Muscle layer of colon (tissue), 2 donors: Measurements from ENCODE around the gene NECTIN4.

ENCODE experiments used
- H3K27ac ChIP-seq: one replicate; pipeline ENCODE4 v1.7.0; 2013; ENCODE audit warnings: low read depth, mild to moderate bottlenecking, low read length, moderate library complexity
- H3K27me3 ChIP-seq, 2 donors: one replicate each; pipeline ENCODE4 v1.7.0; 2013; ENCODE audit warnings: low read length in 2 of 2, mild to moderate bottlenecking in 2 of 2; ENCODE audit not compliant: insufficient read depth in 2 of 2, control insufficient read depth in 1 of 2
- H3K36me3 ChIP-seq: one replicate; pipeline ENCODE4 v1.7.0; 2013; ENCODE audit warnings: mild to moderate bottlenecking, low read length; ENCODE audit not compliant: insufficient read depth
- H3K4me1 ChIP-seq: one replicate; pipeline ENCODE4 v1.7.0; 2013; ENCODE audit warnings: mild to moderate bottlenecking, low read length; ENCODE audit not compliant: insufficient read depth
- H3K4me3 ChIP-seq, 2 donors: one replicate each; pipeline ENCODE4 v1.7.0; 2013; ENCODE audit warnings: low read length in 2 of 2, low read depth in 1 of 2, mild to moderate bottlenecking in 1 of 2, moderate library complexity in 1 of 2
- H3K9ac ChIP-seq: one replicate; pipeline ENCODE4 v1.7.0; 2013; ENCODE audit warnings: low read length
- H3K9me3 ChIP-seq: one replicate; pipeline ENCODE4 v1.7.0; 2013; ENCODE audit warnings: mild to moderate bottlenecking, low read length
- donor health status: abdominal sarcoma.
- donor health status: Adenocarcinoma of cecum.

The NECTIN4 gene

DNA sequence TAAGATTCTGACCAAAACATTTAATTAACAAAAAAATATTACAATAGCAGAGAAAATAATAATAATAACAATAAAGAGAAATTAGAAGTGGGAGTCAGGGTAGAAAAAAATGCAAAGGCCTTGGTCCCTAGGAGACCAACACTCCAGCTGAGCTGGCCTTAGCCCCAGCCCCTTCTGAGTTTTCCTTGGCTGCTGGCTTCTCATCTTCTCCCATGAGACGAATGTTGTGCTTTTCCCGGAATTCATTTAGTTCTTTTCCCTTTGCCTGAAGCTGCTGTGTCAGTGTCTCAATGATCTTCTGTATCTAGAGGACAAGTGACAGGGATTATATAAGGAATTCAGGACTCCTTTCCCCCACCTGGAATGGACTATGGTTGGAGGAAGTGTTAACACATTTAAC lies 11.2 kb upstream of the NECTIN4 start:
- no peaks in the 10 kb centered on the region for H3K9me3 ChIP-seq
- H3K4me3 ChIP-seq, result no peak overlapping the region
- H3K27me3 ChIP-seq, result no peaks in the 10 kb centered on the region
- peaks cover 19% of the 10 kb centered on the region for H3K36me3 ChIP-seq
- H3K9ac ChIP-seq, result no peak overlapping the region
- no peak overlapping the region for H3K27ac ChIP-seq
- peaks cover 7% of the 10 kb centered on the region for H3K4me1 ChIP-seq

DNA sequence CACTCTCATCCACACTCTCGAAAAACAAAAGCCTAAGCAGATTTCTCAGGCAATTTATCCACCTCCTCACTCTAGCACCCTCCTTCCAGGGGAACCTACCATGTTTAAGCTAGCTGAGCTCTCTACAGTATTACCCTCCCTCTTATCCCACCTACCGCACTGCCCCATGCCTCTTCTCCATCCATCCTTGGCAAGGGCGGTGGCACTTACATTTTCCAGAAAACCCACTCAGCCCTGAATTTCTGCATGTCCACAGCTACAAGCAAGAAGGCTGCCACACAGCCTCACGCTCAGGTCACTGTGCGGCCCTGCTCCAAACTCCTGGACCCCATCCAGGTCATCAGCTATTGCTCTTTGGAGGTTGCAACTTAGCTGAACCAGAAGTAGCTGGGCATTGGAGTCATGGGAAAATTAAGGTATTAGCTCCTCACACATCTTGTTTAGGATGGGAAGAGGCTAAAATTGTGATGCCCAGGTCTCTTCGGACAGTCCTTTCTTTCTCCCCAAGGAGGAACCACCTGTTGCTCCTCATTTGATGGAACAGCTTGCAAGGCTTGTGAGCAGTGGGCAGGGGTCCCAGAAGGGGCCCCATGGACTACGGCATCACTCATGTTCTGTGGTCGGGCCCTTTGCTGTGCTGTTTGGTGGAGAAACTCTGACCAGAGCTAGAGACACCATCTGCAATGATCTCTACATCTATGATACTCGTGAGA lies 9.9 kb upstream of the NECTIN4 start:
- Histone ChIP-seq H3K4me3 (peak overlapping the region; percentile 58 to 91), H3K9ac (no peak overlapping the region), H3K36me3 (peaks cover 19% of the 10 kb centered on the region), H3K4me1 (peaks cover 7% of the 10 kb centered on the region), H3K27me3 (no peaks in the 10 kb centered on the region), H3K9me3 (no peaks in the 10 kb centered on the region), H3K27ac (peak overlapping the region; percentile 61)

DNA sequence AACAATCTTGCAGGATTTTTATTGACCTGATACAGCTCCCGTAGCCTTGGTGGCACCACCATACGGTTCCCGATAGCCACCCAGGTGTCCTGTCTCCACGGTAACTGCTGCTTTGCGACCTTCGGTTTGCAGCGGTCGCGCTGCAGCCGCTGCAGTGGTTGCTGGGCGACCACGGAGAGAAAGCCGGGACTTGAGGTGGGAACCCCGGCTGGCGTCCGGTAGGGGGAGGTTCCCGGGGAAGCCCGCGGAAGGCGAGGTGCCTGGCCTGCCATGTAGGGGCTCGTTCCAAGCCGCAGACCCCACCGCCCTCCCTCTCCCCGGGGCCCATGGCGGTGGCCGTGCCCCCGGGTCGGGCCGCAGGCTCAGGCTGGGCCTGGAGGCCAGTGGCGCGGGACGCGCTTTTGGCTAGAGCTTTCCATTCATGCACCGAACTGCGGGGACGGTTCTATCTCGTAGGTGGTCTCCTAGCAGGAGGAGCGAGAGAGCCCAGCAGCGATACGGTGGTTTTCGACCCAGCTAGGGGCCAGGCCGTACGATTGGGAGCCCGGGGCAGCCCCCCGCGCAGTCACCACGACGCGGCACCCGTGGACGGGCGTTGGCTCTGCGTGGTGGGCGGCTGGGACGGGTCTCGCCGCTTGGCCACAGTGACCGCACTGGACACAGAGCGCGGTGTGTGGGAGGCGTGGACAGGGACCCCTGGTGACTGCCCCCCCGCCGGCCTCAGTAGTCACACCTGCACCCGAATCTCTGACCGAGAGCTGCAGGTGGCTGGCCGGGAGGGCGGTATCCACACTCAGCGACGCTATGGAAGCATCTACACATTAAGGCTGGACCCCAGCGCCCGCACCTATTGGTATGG lies 9.1 kb upstream of the NECTIN4 start, which contains the start of gene KLHDC9:
TSS of gene KLHDC9 (plus strand) at position 152 of the 859 bp plus-strand sequence. CDS start at position 327, 175 bp downstream.
- peaks cover 19% of the 10 kb centered on the region for H3K36me3 ChIP-seq
- peak within 1 kb of the TSS; percentile 61 for H3K27ac ChIP-seq
- H3K9me3 ChIP-seq, result no peaks in the 10 kb centered on the region
- H3K4me1 ChIP-seq, result peaks cover 7% of the 10 kb centered on the region
- peak within 1 kb of the TSS; percentile 27 for H3K9ac ChIP-seq
- H3K4me3 ChIP-seq, result peak within 1 kb of the TSS; percentile 58 to 91
- H3K27me3 ChIP-seq, result no peaks in the 10 kb centered on the region

DNA sequence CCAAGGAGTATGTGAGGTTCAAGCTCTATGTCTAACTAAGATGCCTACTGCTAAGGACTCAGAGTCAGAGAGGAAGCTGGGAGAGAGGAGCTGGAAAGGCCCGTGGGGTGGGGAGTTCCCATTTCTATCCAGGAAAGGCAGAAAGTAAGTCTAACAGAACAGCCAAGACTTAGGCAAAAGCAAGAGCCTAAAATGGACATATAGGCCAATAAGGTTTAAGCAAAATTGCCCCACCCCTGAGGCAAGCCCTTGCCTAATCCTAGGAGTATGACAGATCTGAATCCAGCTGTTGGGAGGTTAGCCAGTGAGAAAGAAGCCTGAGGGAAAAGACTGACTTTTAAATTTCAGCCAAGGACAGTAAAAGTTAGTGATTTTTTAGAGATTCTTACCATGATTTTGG lies 7.2 kb upstream of the NECTIN4 start:
- H3K27ac ChIP-seq, result no peak overlapping the region
- no peaks in the 10 kb centered on the region for H3K27me3 ChIP-seq
- H3K4me1 ChIP-seq, result peaks cover 7% of the 10 kb centered on the region
- H3K36me3 ChIP-seq, result peaks cover 11% of the 10 kb centered on the region
- H3K9ac ChIP-seq, result no peak overlapping the region
- no peak overlapping the region for H3K4me3 ChIP-seq
- H3K9me3 ChIP-seq, result no peaks in the 10 kb centered on the region

DNA sequence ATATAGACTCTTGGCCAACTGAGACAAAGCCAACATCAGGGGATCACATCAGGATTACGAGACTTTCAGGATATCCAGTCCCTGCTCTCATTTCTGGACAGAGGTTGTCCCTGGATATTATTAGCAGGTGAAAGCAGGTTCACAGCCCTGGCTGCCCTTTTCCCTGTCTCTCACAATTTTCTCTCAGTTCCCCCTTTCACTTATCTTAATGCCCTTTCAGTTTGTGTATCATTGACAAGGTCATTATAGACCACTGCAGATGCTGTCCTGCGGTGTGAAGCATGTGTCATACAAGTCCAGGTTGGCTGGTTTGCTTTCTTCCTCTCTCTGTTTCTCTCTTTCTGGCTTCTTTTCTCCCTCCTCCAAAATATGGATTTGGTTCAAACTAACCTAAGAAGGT lies 6.7 kb upstream of the NECTIN4 start:
- Histone ChIP-seq H3K4me1 (peaks cover 7% of the 10 kb centered on the region), H3K9ac (no peak overlapping the region), H3K9me3 (no peaks in the 10 kb centered on the region), H3K36me3 (peaks cover 8% of the 10 kb centered on the region), H3K27ac (no peak overlapping the region), H3K27me3 (no peaks in the 10 kb centered on the region), H3K4me3 (no peak overlapping the region)

DNA sequence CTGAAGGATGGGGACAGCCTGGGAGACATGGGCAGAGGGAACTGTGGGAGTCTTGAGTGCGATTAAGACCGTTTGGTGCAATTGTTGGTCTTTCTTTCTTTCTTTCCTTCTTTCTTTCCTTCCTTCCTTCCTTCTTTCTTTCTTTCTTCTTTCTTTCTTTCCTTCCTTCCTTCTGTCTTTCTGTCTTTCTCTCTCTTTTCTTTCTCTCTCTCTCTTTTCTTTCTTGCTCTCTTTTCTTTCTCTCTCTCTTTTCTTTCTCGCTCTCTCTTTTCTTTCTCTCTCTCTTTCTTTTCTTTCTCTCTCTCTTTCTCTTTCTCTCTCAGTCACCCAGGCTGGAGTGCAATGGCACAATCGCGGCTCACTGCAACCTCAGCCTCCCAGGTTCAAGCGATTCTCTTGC lies 5.9 kb upstream of the NECTIN4 start:
- H3K4me1 ChIP-seq, result peaks cover 7% of the 10 kb centered on the region
- no peaks in the 10 kb centered on the region for H3K27me3 ChIP-seq
- peaks cover 7% of the 10 kb centered on the region for H3K36me3 ChIP-seq
- H3K9me3 ChIP-seq, result no peaks in the 10 kb centered on the region
- no peak overlapping the region for H3K27ac ChIP-seq
- H3K9ac ChIP-seq, result no peak overlapping the region
- no peak overlapping the region for H3K4me3 ChIP-seq

DNA sequence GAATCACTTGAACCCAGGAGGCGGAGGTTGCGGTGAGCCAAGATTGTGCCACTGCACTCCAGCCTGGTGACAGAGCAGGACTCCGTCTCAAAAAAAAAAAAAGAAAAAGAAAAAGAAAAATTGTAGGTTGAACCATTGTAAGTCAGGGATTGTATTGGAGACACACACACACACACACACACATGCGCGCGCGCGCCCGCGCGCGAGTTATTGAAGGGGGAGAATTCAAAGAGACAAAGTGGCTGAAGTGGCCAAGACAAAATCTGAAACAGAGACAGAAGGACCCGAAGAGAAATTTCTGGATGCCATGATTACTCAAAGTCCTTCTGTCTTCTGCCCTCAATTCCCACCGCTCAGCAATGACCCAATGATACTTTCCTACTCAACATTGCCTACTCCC lies 5.1 kb upstream of the NECTIN4 start:
- H3K9me3 ChIP-seq, result no peaks in the 10 kb centered on the region
- no peak overlapping the region for H3K9ac ChIP-seq
- H3K4me1 ChIP-seq, result peaks cover 7% of the 10 kb centered on the region
- no peak overlapping the region for H3K4me3 ChIP-seq
- H3K27ac ChIP-seq, result no peak overlapping the region
- H3K27me3 ChIP-seq, result no peaks in the 10 kb centered on the region
- no peaks in the 10 kb centered on the region for H3K36me3 ChIP-seq

DNA sequence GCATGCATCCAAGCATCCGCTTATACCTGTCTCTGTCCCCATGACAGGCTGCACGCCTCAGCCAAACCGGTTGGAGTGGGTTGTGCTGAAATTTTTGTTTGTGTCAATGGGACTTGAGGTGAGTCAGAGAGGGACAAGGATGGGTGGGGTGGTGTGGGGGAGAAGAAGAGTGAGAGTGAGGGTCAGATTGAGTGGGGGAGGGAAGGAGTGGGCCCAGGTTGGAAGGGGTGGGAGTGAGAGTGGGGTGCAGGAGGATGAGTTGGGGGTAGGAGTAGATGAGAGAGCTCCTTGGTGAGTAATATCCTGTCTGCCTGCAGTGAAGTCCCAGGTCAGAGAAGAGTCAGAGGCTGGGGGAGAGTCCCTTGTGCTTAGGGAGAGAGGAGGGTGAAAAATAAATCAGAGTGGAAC lies 3.3 kb upstream of the NECTIN4 start:
- no peaks in the 10 kb centered on the region for H3K9me3 ChIP-seq
- no peaks in the 10 kb centered on the region for H3K36me3 ChIP-seq
- H3K4me1 ChIP-seq, result peaks cover 6% of the 10 kb centered on the region
- no peak overlapping the region for H3K4me3 ChIP-seq
- H3K27me3 ChIP-seq, result no peaks in the 10 kb centered on the region
- no peak overlapping the region for H3K9ac ChIP-seq
- no peak overlapping the region for H3K27ac ChIP-seq

DNA sequence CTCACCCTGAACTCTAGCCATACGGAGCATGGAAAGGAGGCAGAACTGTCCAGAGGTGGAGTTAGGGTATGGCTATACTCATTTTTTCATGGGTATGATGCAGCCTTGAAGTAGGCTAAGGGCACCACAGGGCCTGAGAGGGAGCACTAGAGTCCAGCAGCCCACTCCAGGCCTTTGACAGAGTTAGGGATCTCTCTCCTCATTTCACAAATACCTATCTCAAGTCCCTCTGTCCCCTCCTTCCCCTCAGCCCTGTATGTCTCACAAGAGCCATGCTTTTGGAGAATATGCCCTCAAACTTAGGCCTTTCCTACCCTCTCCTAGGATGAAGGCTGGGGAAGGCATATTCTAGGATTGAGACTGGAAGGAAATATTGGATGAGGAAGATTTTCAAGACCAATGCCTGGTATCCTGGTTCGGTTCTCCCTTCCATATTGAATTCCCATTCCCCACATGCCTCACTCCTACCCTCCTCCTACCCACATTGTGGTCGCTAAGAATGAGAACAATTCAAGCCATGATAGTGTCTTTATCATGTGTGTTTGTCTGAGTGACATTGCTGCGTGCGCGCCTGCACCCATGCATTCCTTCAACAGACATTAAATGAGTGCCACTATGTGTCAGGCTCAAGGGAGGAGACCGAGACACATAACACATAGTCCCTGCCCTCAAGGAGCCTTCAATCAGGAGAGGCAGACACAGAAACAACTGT lies 2.6 kb upstream of the NECTIN4 start:
- H3K27ac ChIP-seq, result no peak overlapping the region
- no peaks in the 10 kb centered on the region for H3K9me3 ChIP-seq
- H3K27me3 ChIP-seq, result no peaks in the 10 kb centered on the region
- H3K36me3 ChIP-seq, result no peaks in the 10 kb centered on the region
- H3K4me1 ChIP-seq, result no peaks in the 10 kb centered on the region
- no peak overlapping the region for H3K9ac ChIP-seq
- H3K4me3 ChIP-seq, result no peak overlapping the region

DNA sequence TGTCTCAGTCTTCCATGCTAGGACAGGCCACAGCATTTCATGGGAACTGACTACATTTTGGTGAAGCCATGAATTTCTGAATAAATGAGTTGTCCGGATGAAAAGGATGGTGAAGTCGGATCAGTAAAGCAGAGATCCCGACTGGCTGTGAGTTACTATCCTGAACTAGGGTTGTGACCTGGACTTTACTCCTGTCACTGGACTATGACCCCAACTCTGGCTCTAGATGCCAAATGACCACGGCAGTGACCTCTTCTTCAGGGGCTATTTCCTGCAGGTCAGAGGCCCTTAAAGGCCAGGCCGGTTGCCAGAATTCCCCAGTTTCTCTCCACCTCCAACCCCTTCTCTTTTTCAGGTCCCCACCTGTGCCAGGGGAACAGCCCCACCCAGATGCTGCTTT lies 1.7 kb upstream of the NECTIN4 start:
- Histone ChIP-seq H3K9me3 (no peaks in the 10 kb centered on the region), H3K9ac (no peak overlapping the region), H3K4me3 (no peak overlapping the region), H3K36me3 (no peaks in the 10 kb centered on the region), H3K27me3 (no peaks in the 10 kb centered on the region), H3K27ac (no peak overlapping the region), H3K4me1 (no peaks in the 10 kb centered on the region)

DNA sequence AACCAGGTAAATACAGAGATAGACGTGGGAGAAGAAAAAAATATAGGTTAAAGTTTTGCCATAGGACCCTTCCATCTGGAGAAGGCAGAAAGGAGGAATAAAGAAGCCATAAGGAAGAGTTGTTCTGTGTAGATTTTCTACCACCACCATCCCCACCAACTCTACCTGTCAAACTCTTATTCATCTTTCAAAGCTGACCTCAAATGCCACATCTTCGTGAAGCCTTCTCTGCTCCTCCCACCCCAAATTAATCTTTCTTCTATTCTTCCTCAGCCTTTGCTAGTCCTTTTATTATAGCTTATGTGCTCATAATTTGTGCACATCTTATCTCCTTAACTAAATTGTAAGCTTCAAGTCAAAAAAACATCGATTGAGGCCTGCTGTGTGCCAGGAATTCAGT lies 1.3 kb upstream of the NECTIN4 start:
- H3K4me3 ChIP-seq, result no peak overlapping the region
- no peak overlapping the region for H3K27ac ChIP-seq
- no peaks in the 10 kb centered on the region for H3K27me3 ChIP-seq
- no peaks in the 10 kb centered on the region for H3K36me3 ChIP-seq
- no peaks in the 10 kb centered on the region for H3K4me1 ChIP-seq
- H3K9ac ChIP-seq, result no peak overlapping the region
- H3K9me3 ChIP-seq, result no peaks in the 10 kb centered on the region
